WTC11 (cell line): ENCODE data around the gene HYDIN. TPM values are rescaled to one million over a fixed set of nuclear protein-coding genes. Genes with fewer than 3 reads are reported as not detected.

Experiments used
- ATAC-seq: fragments of 200-7000 bp; cut with Tn5 transposase; 2 replicates; pipeline ENCODE4 v1.10.0; 2021; ENCODE audit warnings: mild to moderate bottlenecking, moderate library complexity
- CTCF ChIA-PET: fragments of 300-600 bp; sonication (Branson Sonifier 250); formaldehyde crosslinking; loops from one replicate; lab custom pipeline; 2021; ENCODE audit warnings: antibody characterized with exemption; lab: Charles Lee
- POLR2A ChIA-PET: fragments of 350-600 bp; sonication (Branson Sonifier 250); formaldehyde crosslinking; loops from one replicate; lab custom pipeline; 2021; ENCODE audit warnings: antibody characterized with exemption; lab: Charles Lee
- DNase-seq: peaks from one replicate; pipeline ENCODE4 v3.0.0; 2021; ENCODE audit warnings: low spot score
- H3K27ac Mint-ChIP-seq: 2 replicates; pipeline ENCODE4 v1.8.0; 2021; ENCODE audit warnings: mixed read lengths
- H3K27me3 Mint-ChIP-seq: 2 replicates; pipeline ENCODE4 v1.8.0; 2021; ENCODE audit warnings: low read depth, mild to moderate bottlenecking, moderate library complexity, mixed read lengths
- H3K36me3 Mint-ChIP-seq: 2 replicates; pipeline ENCODE4 v1.8.0; 2021; ENCODE audit warnings: mixed read lengths
- H3K4me1 Mint-ChIP-seq: 2 replicates; pipeline ENCODE4 v1.8.0; 2022; ENCODE audit warnings: mixed read lengths
- H3K4me3 Mint-ChIP-seq: 2 replicates; pipeline ENCODE4 v1.8.0; 2021; ENCODE audit warnings: mild to moderate bottlenecking, moderate library complexity, mixed read lengths
- H3K9me3 Mint-ChIP-seq: 2 replicates; pipeline ENCODE4 v1.8.0; 2021; ENCODE audit warnings: mixed read lengths
- CREB1 ChIP-seq: sonication (generic); formaldehyde crosslinking; IDR thresholded peaks from 2 replicates; pipeline ENCODE4 v1.8.0; 2023; ENCODE audit warnings: mild to moderate bottlenecking, missing genetic modification reagents
- ELF4 ChIP-seq: sonication (generic); formaldehyde crosslinking; IDR thresholded peaks from 2 replicates; pipeline ENCODE4 v1.8.1; 2022; ENCODE audit warnings: low read depth, mild to moderate bottlenecking, moderate library complexity, missing genetic modification reagents
- FOXJ3 ChIP-seq: sonication (generic); formaldehyde crosslinking; IDR thresholded peaks from 2 replicates; pipeline ENCODE4 v1.9.0; 2021; ENCODE audit warnings: missing genetic modification reagents, mild to moderate bottlenecking, borderline replicate concordance
- JAZF1 ChIP-seq: fragments of 250-450 bp; sonication (Bioruptor Pico); IDR thresholded peaks from 2 replicates; pipeline ENCODE4 v1.9.0; 2021; ENCODE audit warnings: moderate library complexity, mild to moderate bottlenecking, inconsistent platforms
- KAT7 ChIP-seq: sonication (generic); formaldehyde crosslinking; IDR thresholded peaks from 2 replicates; pipeline ENCODE4 v1.8.1; 2023; ENCODE audit warnings: missing genetic modification reagents, mild to moderate bottlenecking, borderline replicate concordance
- RELA ChIP-seq: sonication (generic); formaldehyde crosslinking; IDR thresholded peaks from 2 replicates; pipeline ENCODE4 v1.8.1; 2022; ENCODE audit warnings: missing genetic modification reagents, mild to moderate bottlenecking, borderline replicate concordance
- RORB ChIP-seq: fragments of 250-450 bp; sonication (Bioruptor Pico); IDR thresholded peaks from 2 replicates; pipeline ENCODE4 v1.9.0; 2021; ENCODE audit warnings: mild to moderate bottlenecking
- SMAD4 ChIP-seq: sonication (generic); formaldehyde crosslinking; IDR thresholded peaks from 2 replicates; pipeline ENCODE4 v1.8.0; 2022; ENCODE audit warnings: mild to moderate bottlenecking, missing genetic modification reagents
- TCF7 ChIP-seq: sonication (generic); formaldehyde crosslinking; IDR thresholded peaks from 2 replicates; pipeline ENCODE4 v1.8.0; 2022; ENCODE audit warnings: mild to moderate bottlenecking, low read depth, missing genetic modification reagents, moderate library complexity
- ZBTB21 ChIP-seq: sonication (generic); formaldehyde crosslinking; IDR thresholded peaks from 2 replicates; pipeline ENCODE4 v1.8.1; 2023; ENCODE audit warnings: mild to moderate bottlenecking, missing genetic modification reagents, borderline replicate concordance
- ZNF138 ChIP-seq: sonication (generic); formaldehyde crosslinking; conservative IDR thresholded peaks from 2 replicates; pipeline ENCODE4 v1.8.1; 2022; ENCODE audit warnings: mild to moderate bottlenecking, moderate library complexity, missing genetic modification reagents
- ZNF263 ChIP-seq: sonication (generic); formaldehyde crosslinking; IDR thresholded peaks from 2 replicates; pipeline ENCODE4 v1.8.1; 2022; ENCODE audit warnings: low read depth, mild to moderate bottlenecking, moderate library complexity, missing genetic modification reagents
- ZNF317 ChIP-seq: sonication (generic); formaldehyde crosslinking; IDR thresholded peaks from 2 replicates; pipeline ENCODE4 v1.8.1; 2023; ENCODE audit warnings: low read depth, mild to moderate bottlenecking, moderate library complexity, missing genetic modification reagents, borderline replicate concordance
- ZNF423 ChIP-seq: fragments of 250-450 bp; sonication (Bioruptor Pico); IDR thresholded peaks from 2 replicates; pipeline ENCODE4 v2.1.2; 2022; ENCODE audit warnings: mild to moderate bottlenecking, moderate library complexity
- total RNA-seq: library from RNA; stranded (reverse); gene quantifications from 3 replicates; pipeline ENCODE4 v1.2.3, GENCODE V29; 2021
- TF ChIP-seq, protein P1 (sequence below): sonication (generic); formaldehyde crosslinking; IDR thresholded peaks from 2 replicates; pipeline ENCODE4 v1.8.1; 2023; ENCODE audit warnings: mild to moderate bottlenecking, moderate library complexity, missing genetic modification reagents
- TF ChIP-seq, protein P2 (sequence below): fragments of 250-450 bp; sonication (Bioruptor Pico); IDR thresholded peaks from 2 replicates; pipeline ENCODE4 v1.9.0; 2021; ENCODE audit warnings: moderate library complexity, mild to moderate bottlenecking, inconsistent platforms, borderline replicate concordance
- TF ChIP-seq, protein P3 (sequence below): sonication (generic); formaldehyde crosslinking; IDR thresholded peaks from 2 replicates; pipeline ENCODE4 v1.8.0; 2022; ENCODE audit warnings: mild to moderate bottlenecking, missing genetic modification reagents
- TF ChIP-seq, protein P4 (sequence below): sonication (generic); formaldehyde crosslinking; IDR thresholded peaks from 2 replicates; pipeline ENCODE4 v1.8.1; 2022; ENCODE audit warnings: mild to moderate bottlenecking, missing genetic modification reagents, moderate library complexity, borderline replicate concordance
- TF ChIP-seq, protein P5 (sequence below): sonication (generic); formaldehyde crosslinking; conservative IDR thresholded peaks from 2 replicates; pipeline ENCODE4 v1.8.1; 2023; ENCODE audit warnings: mild to moderate bottlenecking, low read depth, missing genetic modification reagents, moderate library complexity
- TF ChIP-seq, protein P6 (sequence below): sonication (generic); formaldehyde crosslinking; IDR thresholded peaks from 2 replicates; pipeline ENCODE4 v1.8.0; 2022; ENCODE audit warnings: mild to moderate bottlenecking, missing genetic modification reagents
- TF ChIP-seq, protein P7 (sequence below): sonication (generic); formaldehyde crosslinking; IDR thresholded peaks from 2 replicates; pipeline ENCODE4 v1.8.0; 2022; ENCODE audit warnings: mild to moderate bottlenecking, missing genetic modification reagents

Gene HYDIN
- total RNA-seq, 1 experiment from 2014 or later, result 2.6 TPM

DNA sequence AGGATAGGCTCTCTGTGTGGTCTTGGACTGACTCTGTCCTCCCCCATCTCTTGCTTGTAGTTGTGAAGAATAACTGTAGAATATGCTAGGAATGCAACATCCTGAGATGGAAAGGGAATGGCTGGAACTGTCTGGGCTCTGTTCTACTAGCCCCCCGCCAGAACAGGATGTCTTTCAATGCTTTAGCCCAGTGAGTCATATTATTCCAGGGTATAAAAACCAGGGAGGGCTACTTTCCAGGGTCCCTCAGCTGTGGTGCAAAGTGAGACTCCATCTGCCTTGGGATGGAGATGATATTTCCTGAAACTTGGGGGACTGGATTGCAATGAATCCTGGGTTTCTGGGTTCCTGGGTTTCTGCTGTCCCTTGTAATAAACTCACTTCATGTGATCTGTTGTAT is 32.1 kb downstream of the HYDIN start:
- H3K36me3 Mint-ChIP-seq, result peaks cover 13% of the 10 kb centered on the region
- TF ChIP-seq ZNF263 (CRISPR knock-in tag) (no peak), RORB (CRISPR knock-in tag) (no peak), ELF4 (no peak), TCF7 (CRISPR knock-in tag) (no peak), JAZF1 (CRISPR knock-in tag) (no peak), KAT7 (CRISPR knock-in tag) (no peak)
- TF ChIP-seq, protein P1, sequence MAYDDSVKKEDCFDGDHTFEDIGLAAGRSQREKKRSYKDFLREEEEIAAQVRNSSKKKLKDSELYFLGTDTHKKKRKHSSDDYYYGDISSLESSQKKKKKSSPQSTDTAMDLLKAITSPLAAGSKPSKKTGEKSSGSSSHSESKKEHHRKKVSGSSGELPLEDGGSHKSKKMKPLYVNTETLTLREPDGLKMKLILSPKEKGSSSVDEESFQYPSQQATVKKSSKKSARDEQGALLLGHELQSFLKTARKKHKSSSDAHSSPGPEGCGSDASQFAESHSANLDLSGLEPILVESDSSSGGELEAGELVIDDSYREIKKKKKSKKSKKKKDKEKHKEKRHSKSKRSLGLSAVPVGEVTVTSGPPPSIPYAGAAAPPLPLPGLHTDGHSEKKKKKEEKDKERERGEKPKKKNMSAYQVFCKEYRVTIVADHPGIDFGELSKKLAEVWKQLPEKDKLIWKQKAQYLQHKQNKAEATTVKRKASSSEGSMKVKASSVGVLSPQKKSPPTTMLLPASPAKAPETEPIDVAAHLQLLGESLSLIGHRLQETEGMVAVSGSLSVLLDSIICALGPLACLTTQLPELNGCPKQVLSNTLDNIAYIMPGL (CRISPR knock-in tag), result no peak
- TF ChIP-seq, protein P2, sequence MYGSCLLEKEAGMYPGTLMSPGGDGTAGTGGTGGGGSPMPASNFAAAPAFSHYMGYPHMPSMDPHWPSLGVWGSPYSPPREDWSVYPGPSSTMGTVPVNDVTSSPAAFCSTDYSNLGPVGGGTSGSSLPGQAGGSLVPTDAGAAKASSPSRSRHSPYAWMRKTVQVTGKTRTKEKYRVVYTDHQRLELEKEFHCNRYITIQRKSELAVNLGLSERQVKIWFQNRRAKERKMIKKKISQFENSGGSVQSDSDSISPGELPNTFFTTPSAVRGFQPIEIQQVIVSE (CRISPR knock-in tag), result no peak
- TF ChIP-seq, protein P3, sequence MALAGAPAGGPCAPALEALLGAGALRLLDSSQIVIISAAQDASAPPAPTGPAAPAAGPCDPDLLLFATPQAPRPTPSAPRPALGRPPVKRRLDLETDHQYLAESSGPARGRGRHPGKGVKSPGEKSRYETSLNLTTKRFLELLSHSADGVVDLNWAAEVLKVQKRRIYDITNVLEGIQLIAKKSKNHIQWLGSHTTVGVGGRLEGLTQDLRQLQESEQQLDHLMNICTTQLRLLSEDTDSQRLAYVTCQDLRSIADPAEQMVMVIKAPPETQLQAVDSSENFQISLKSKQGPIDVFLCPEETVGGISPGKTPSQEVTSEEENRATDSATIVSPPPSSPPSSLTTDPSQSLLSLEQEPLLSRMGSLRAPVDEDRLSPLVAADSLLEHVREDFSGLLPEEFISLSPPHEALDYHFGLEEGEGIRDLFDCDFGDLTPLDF (CRISPR knock-in tag), result no peak
- H3K4me1 Mint-ChIP-seq, result peaks cover 8% of the 10 kb centered on the region; the same call in 1 of the 2 replicates
- H3K27me3 Mint-ChIP-seq, result no peaks in the 10 kb centered on the region; the same call in 1 of the 2 replicates
- ChIA-PET POLR2A (no interaction called here), CTCF (interaction anchor here (0.8 kb wide), 1 partner anchor 113 kb away, joined by 3 read pairs; no protein-coding TSS in a partner anchor)
- H3K27ac Mint-ChIP-seq, result no peak overlapping the region
- H3K4me3 Mint-ChIP-seq, result no peak overlapping the region
- no peak for DNase-seq
- peaks cover 25% of the 10 kb centered on the region for H3K9me3 Mint-ChIP-seq
- ATAC-seq, result no peak

DNA sequence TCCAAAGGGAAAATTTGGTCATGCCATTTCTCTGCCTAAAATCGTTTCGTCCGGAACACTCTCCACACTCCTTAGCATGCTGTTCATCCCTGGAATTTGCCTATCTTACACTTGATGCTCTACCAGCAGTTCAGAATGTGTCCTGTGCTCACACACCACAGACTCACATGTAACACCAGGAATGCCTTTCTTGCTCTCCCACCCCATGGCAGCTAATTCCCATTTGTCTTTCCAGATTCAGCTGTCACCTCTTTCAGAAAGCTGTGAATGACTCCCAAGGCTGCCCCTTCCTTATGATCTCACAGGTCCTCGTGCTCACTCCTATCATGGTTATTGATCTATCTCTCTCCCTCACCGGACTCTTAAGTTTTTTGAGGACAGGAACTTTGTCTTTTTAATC is 38.1 kb downstream of the HYDIN start:
- Mint-ChIP-seq H3K36me3 (no peaks in the 10 kb centered on the region), H3K4me3 (no peak overlapping the region), H3K4me1 (no peaks in the 10 kb centered on the region), H3K27ac (no peak overlapping the region), H3K9me3 (peaks cover 2% of the 10 kb centered on the region), H3K27me3 (no peaks in the 10 kb centered on the region)
- no peak for DNase-seq
- no peak for ATAC-seq
- ChIA-PET CTCF (no interaction called here), POLR2A (no interaction called here)
- TF ChIP-seq, protein P4, sequence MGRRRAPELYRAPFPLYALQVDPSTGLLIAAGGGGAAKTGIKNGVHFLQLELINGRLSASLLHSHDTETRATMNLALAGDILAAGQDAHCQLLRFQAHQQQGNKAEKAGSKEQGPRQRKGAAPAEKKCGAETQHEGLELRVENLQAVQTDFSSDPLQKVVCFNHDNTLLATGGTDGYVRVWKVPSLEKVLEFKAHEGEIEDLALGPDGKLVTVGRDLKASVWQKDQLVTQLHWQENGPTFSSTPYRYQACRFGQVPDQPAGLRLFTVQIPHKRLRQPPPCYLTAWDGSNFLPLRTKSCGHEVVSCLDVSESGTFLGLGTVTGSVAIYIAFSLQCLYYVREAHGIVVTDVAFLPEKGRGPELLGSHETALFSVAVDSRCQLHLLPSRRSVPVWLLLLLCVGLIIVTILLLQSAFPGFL (CRISPR knock-in tag), result no peak
- TF ChIP-seq, protein P3 (CRISPR knock-in tag), result no peak
- TF ChIP-seq, protein P1 (CRISPR knock-in tag), result no peak
- TF ChIP-seq, protein P5, sequence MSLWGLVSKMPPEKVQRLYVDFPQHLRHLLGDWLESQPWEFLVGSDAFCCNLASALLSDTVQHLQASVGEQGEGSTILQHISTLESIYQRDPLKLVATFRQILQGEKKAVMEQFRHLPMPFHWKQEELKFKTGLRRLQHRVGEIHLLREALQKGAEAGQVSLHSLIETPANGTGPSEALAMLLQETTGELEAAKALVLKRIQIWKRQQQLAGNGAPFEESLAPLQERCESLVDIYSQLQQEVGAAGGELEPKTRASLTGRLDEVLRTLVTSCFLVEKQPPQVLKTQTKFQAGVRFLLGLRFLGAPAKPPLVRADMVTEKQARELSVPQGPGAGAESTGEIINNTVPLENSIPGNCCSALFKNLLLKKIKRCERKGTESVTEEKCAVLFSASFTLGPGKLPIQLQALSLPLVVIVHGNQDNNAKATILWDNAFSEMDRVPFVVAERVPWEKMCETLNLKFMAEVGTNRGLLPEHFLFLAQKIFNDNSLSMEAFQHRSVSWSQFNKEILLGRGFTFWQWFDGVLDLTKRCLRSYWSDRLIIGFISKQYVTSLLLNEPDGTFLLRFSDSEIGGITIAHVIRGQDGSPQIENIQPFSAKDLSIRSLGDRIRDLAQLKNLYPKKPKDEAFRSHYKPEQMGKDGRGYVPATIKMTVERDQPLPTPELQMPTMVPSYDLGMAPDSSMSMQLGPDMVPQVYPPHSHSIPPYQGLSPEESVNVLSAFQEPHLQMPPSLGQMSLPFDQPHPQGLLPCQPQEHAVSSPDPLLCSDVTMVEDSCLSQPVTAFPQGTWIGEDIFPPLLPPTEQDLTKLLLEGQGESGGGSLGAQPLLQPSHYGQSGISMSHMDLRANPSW (CRISPR knock-in tag), result no peak
- TF ChIP-seq, protein P6, sequence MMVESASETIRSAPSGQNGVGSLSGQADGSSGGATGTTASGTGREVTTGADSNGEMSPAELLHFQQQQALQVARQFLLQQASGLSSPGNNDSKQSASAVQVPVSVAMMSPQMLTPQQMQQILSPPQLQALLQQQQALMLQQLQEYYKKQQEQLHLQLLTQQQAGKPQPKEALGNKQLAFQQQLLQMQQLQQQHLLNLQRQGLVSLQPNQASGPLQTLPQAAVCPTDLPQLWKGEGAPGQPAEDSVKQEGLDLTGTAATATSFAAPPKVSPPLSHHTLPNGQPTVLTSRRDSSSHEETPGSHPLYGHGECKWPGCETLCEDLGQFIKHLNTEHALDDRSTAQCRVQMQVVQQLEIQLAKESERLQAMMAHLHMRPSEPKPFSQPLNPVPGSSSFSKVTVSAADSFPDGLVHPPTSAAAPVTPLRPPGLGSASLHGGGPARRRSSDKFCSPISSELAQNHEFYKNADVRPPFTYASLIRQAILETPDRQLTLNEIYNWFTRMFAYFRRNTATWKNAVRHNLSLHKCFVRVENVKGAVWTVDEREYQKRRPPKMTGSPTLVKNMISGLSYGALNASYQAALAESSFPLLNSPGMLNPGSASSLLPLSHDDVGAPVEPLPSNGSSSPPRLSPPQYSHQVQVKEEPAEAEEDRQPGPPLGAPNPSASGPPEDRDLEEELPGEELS (CRISPR knock-in tag), result no peak
- no peak for TF ChIP-seq CREB1 (CRISPR knock-in tag)
- TF ChIP-seq ZNF317 (CRISPR knock-in tag), result no peak
- no peak for TF ChIP-seq ZNF263 (CRISPR knock-in tag)
- TF ChIP-seq ZBTB21 (CRISPR knock-in tag), result no peak
- no peak for TF ChIP-seq FOXJ3 (CRISPR knock-in tag)
- TF ChIP-seq, protein P7, sequence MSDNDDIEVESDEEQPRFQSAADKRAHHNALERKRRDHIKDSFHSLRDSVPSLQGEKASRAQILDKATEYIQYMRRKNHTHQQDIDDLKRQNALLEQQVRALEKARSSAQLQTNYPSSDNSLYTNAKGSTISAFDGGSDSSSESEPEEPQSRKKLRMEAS (CRISPR knock-in tag), result no peak
- no peak for TF ChIP-seq ZNF138 (CRISPR knock-in tag)
- TF ChIP-seq SMAD4, result no peak
- no peak for TF ChIP-seq ZNF423 (CRISPR knock-in tag)
- TF ChIP-seq RELA, result no peak
